GM19238 (cell line): Measurements from ENCODE around the gene MRFAP1L1.

Experiments used
- DNase-seq: peaks from one replicate; pipeline ENCODE4 v3.0.0; 2011; ENCODE audit warnings: low spot score; ENCODE audit not compliant: insufficient read length

Gene MRFAP1L1

GRCh38 chr4:6716958-6717655, 7.4 kb upstream of the MRFAP1L1 start:
- DNase-seq, result no peak

- DNase-seq, result peak; percentile 93
These were observed 6.6 kb upstream of the MRFAP1L1 start, which contains the start of gene BLOC1S4 for GRCh38 chr4:6716018-6716911. Gene BLOC1S4, plus strand, starts transcription at chr4:6716174. Its CDS starts 36 bp downstream, at chr4:6716210.

GRCh38 chr4:6715704-6716017, 6.0 kb upstream of the MRFAP1L1 start:
- no peak for DNase-seq

GRCh38 chr4:6714954-6715353, 5.3 kb upstream of the MRFAP1L1 start:
- no peak for DNase-seq

- no peak for DNase-seq
These were observed 1.3 kb upstream of the MRFAP1L1 start for GRCh38 chr4:6710996-6711395.

- DNase-seq, result no peak
These were observed 617 bp upstream of the MRFAP1L1 start for GRCh38 chr4:6710282-6710681.

- DNase-seq, result no peak
These were observed 3.5 kb downstream of the MRFAP1L1 start for GRCh38 chr4:6706173-6706572.

- DNase-seq, result no peak
These were observed 4.0 kb downstream of the MRFAP1L1 start for GRCh38 chr4:6705646-6706045.

GRCh38 chr4:6703786-6704185, 5.9 kb downstream of the MRFAP1L1 start:
- no peak for DNase-seq

- DNase-seq, result no peak
These were observed 6.9 kb downstream of the MRFAP1L1 start for GRCh38 chr4:6702761-6703160.

- no peak for DNase-seq
These were observed 8.3 kb downstream of the MRFAP1L1 start for GRCh38 chr4:6701371-6701770.

- no peak for DNase-seq
These were observed 9.8 kb downstream of the MRFAP1L1 start for GRCh38 chr4:6699903-6700302.

GRCh38 chr4:6699388-6699787, 10.3 kb downstream of the MRFAP1L1 start:
- no peak for DNase-seq

- DNase-seq, result no peak
These were observed 12.5 kb downstream of the MRFAP1L1 start for GRCh38 chr4:6697131-6697530.

- DNase-seq, result no peak
These were observed 13.1 kb downstream of the MRFAP1L1 start for GRCh38 chr4:6696611-6697010.

GRCh38 chr4:6695660-6696610, 13.7 kb downstream of the MRFAP1L1 start:
- no peak for DNase-seq

GRCh38 chr4:6694177-6694901, 15.3 kb downstream of the MRFAP1L1 start:
- no peak for DNase-seq

GRCh38 chr4:6693231-6694176, 16.2 kb downstream of the MRFAP1L1 start, which contains the start of gene S100P:
Gene S100P, plus strand, starts transcription at chr4:6693878. Its CDS starts 55 bp downstream, at chr4:6693933.
- no peak for DNase-seq

GRCh38 chr4:6692806-6693205, 16.9 kb downstream of the MRFAP1L1 start:
- DNase-seq, result no peak

- no peak for DNase-seq
These were observed 17.3 kb downstream of the MRFAP1L1 start for GRCh38 chr4:6692379-6692778.
